Measurements from ENCODE around the gene ST8SIA2. TPM values are rescaled to one million over a fixed set of nuclear protein-coding genes. Genes with fewer than 3 reads are reported as not detected.

ST8SIA2 gene
- total RNA-seq, 2 experiments from 2014 or later = not detected

GRCh38 chr15:92400980-92401787 is 7.5 kb downstream of the ST8SIA2 start:
- Mint-ChIP-seq H3K9me3 (no peaks in the 10 kb centered on the region), H3K4me3 (no peak overlapping the region), H3K27ac (no peak overlapping the region), H3K4me1 (ENCODE audit: low read depth) (no peaks in the 10 kb centered on the region), H3K27me3 (peaks cover 7% of the 10 kb centered on the region), H3K36me3 (no peaks in the 10 kb centered on the region)
- CTCF ChIA-PET = no interaction called here
- DNase-seq = no peak
- POLR2A ChIA-PET = no interaction called here
- intact Hi-C loops (cut with micrococcal nuclease) = no loop called here

- no peak overlapping the region for H3K4me3 Mint-ChIP-seq
- ChIA-PET CTCF (no interaction called here), POLR2A (no interaction called here)
- H3K27me3 Mint-ChIP-seq = peaks cover 3% of the 10 kb centered on the region
- H3K27ac Mint-ChIP-seq = no peak overlapping the region
- H3K4me1 Mint-ChIP-seq (ENCODE audit: low read depth) = no peaks in the 10 kb centered on the region
- intact Hi-C loops (cut with micrococcal nuclease) = no loop called here
- no peaks in the 10 kb centered on the region for H3K9me3 Mint-ChIP-seq
- no peak for DNase-seq
- no peaks in the 10 kb centered on the region for H3K36me3 Mint-ChIP-seq
Measured at GRCh38 chr15:92402751-92403150, 9.1 kb downstream of the ST8SIA2 start.

GRCh38 chr15:92405942-92406341 is 12.3 kb downstream of the ST8SIA2 start:
- intact Hi-C loops (cut with micrococcal nuclease) = no loop called here
- no peak for DNase-seq
- no peaks in the 10 kb centered on the region for H3K4me1 Mint-ChIP-seq (ENCODE audit: low read depth)
- H3K27ac Mint-ChIP-seq = no peak overlapping the region
- H3K4me3 Mint-ChIP-seq = no peak overlapping the region
- CTCF ChIA-PET = no interaction called here
- H3K27me3 Mint-ChIP-seq = peaks cover 8% of the 10 kb centered on the region
- H3K36me3 Mint-ChIP-seq = no peaks in the 10 kb centered on the region
- H3K9me3 Mint-ChIP-seq = no peaks in the 10 kb centered on the region
- POLR2A ChIA-PET = no interaction called here

- ChIA-PET POLR2A (no interaction called here), CTCF (no interaction called here)
- H3K27ac Mint-ChIP-seq = no peak overlapping the region
- peaks cover 8% of the 10 kb centered on the region for H3K27me3 Mint-ChIP-seq
- DNase-seq = no peak
- no peaks in the 10 kb centered on the region for H3K36me3 Mint-ChIP-seq
- H3K4me1 Mint-ChIP-seq (ENCODE audit: low read depth) = no peaks in the 10 kb centered on the region
- intact Hi-C loops (cut with micrococcal nuclease) = no loop called here
- H3K9me3 Mint-ChIP-seq = no peaks in the 10 kb centered on the region
- no peak overlapping the region for H3K4me3 Mint-ChIP-seq
Measured at GRCh38 chr15:92407321-92407720, 13.6 kb downstream of the ST8SIA2 start.

GRCh38 chr15:92407916-92408315 is 14.2 kb downstream of the ST8SIA2 start:
- no peaks in the 10 kb centered on the region for H3K9me3 Mint-ChIP-seq
- peaks cover 8% of the 10 kb centered on the region for H3K27me3 Mint-ChIP-seq
- H3K36me3 Mint-ChIP-seq = no peaks in the 10 kb centered on the region
- POLR2A ChIA-PET = no interaction called here
- intact Hi-C loops (cut with micrococcal nuclease) = no loop called here
- CTCF ChIA-PET = no interaction called here
- H3K4me1 Mint-ChIP-seq (ENCODE audit: low read depth) = no peaks in the 10 kb centered on the region
- no peak overlapping the region for H3K4me3 Mint-ChIP-seq
- H3K27ac Mint-ChIP-seq = no peak overlapping the region
- DNase-seq = no peak

GRCh38 chr15:92409006-92409405 is 15.3 kb downstream of the ST8SIA2 start:
- intact Hi-C loops (cut with micrococcal nuclease) = no loop called here
- H3K27ac Mint-ChIP-seq = no peak overlapping the region
- ChIA-PET CTCF (no interaction called here), POLR2A (no interaction called here)
- DNase-seq = no peak
- no peaks in the 10 kb centered on the region for H3K4me1 Mint-ChIP-seq (ENCODE audit: low read depth)
- no peaks in the 10 kb centered on the region for H3K9me3 Mint-ChIP-seq
- H3K36me3 Mint-ChIP-seq = no peaks in the 10 kb centered on the region
- H3K4me3 Mint-ChIP-seq = no peak overlapping the region
- peaks cover 6% of the 10 kb centered on the region for H3K27me3 Mint-ChIP-seq

GRCh38 chr15:92409521-92409920 is 15.8 kb downstream of the ST8SIA2 start:
- H3K4me3 Mint-ChIP-seq = no peak overlapping the region
- no peaks in the 10 kb centered on the region for H3K4me1 Mint-ChIP-seq (ENCODE audit: low read depth)
- H3K9me3 Mint-ChIP-seq = no peaks in the 10 kb centered on the region
- ChIA-PET POLR2A (no interaction called here), CTCF (interaction anchor here (1.2 kb wide), 1 partner anchor 18 kb away, joined by 3 read pairs; no protein-coding TSS in a partner anchor)
- DNase-seq = no peak
- no peak overlapping the region for H3K27ac Mint-ChIP-seq
- intact Hi-C loops (cut with micrococcal nuclease) = no loop called here
- H3K36me3 Mint-ChIP-seq = no peaks in the 10 kb centered on the region
- peaks cover 10% of the 10 kb centered on the region for H3K27me3 Mint-ChIP-seq

GRCh38 chr15:92410537-92410936 is 16.9 kb downstream of the ST8SIA2 start:
- intact Hi-C loops (cut with micrococcal nuclease) = no loop called here
- H3K4me3 Mint-ChIP-seq = no peak overlapping the region

GRCh38 chr15:92411256-92411655 is 17.6 kb downstream of the ST8SIA2 start:
- H3K27me3 Mint-ChIP-seq = peaks cover 15% of the 10 kb centered on the region
- intact Hi-C loops (cut with micrococcal nuclease) = no loop called here
- H3K4me3 Mint-ChIP-seq = no peak overlapping the region
- no peak overlapping the region for H3K27ac Mint-ChIP-seq
- DNase-seq = no peak
- H3K4me1 Mint-ChIP-seq (ENCODE audit: low read depth) = no peaks in the 10 kb centered on the region
- no peaks in the 10 kb centered on the region for H3K9me3 Mint-ChIP-seq
- CTCF ChIA-PET = no interaction called here
- POLR2A ChIA-PET = no interaction called here
- H3K36me3 Mint-ChIP-seq = no peaks in the 10 kb centered on the region

More at GRCh38 chr15:92410537-92410936, 16.9 kb downstream of the ST8SIA2 start:
- DNase-seq = no peak
- Mint-ChIP-seq H3K9me3 (no peaks in the 10 kb centered on the region), H3K4me1 (ENCODE audit: low read depth) (no peaks in the 10 kb centered on the region), H3K27me3 (peaks cover 10% of the 10 kb centered on the region), H3K27ac (no peak overlapping the region), H3K36me3 (no peaks in the 10 kb centered on the region)
- CTCF ChIA-PET = interaction anchor here (1.2 kb wide), 1 partner anchor 19 kb away, joined by 3 read pairs; no protein-coding TSS in a partner anchor
- POLR2A ChIA-PET = no interaction called here

GRCh38 chr15:92413510-92413909 is 19.8 kb downstream of the ST8SIA2 start:
- no peaks in the 10 kb centered on the region for H3K9me3 Mint-ChIP-seq
- CTCF ChIA-PET = no interaction called here
- no peak overlapping the region for H3K27ac Mint-ChIP-seq
- intact Hi-C loops (cut with micrococcal nuclease) = no loop called here
- no peaks in the 10 kb centered on the region for H3K4me1 Mint-ChIP-seq (ENCODE audit: low read depth)
- no peaks in the 10 kb centered on the region for H3K36me3 Mint-ChIP-seq
- peaks cover 15% of the 10 kb centered on the region for H3K27me3 Mint-ChIP-seq
- DNase-seq = no peak
- H3K4me3 Mint-ChIP-seq = no peak overlapping the region
- POLR2A ChIA-PET = no interaction called here

GRCh38 chr15:92415639-92416297 is 22.1 kb downstream of the ST8SIA2 start:
- POLR2A ChIA-PET = no interaction called here
- Mint-ChIP-seq H3K4me1 (ENCODE audit: low read depth) (no peaks in the 10 kb centered on the region), H3K27me3 (peaks cover 10% of the 10 kb centered on the region), H3K27ac (no peak overlapping the region), H3K9me3 (no peaks in the 10 kb centered on the region), H3K36me3 (no peaks in the 10 kb centered on the region), H3K4me3 (no peak overlapping the region)
- intact Hi-C loops (cut with micrococcal nuclease) = no loop called here
- CTCF ChIA-PET = no interaction called here
- DNase-seq = no peak

GRCh38 chr15:92416557-92416956 is 22.9 kb downstream of the ST8SIA2 start:
- no peaks in the 10 kb centered on the region for H3K9me3 Mint-ChIP-seq

GRCh38 chr15:92417716-92418115 is 24.0 kb downstream of the ST8SIA2 start:
- ChIA-PET CTCF (no interaction called here), POLR2A (no interaction called here)
- no peaks in the 10 kb centered on the region for H3K4me1 Mint-ChIP-seq (ENCODE audit: low read depth)
- H3K36me3 Mint-ChIP-seq = no peaks in the 10 kb centered on the region
- intact Hi-C loops (cut with micrococcal nuclease) = no loop called here
- DNase-seq = no peak
- peaks cover 10% of the 10 kb centered on the region for H3K27me3 Mint-ChIP-seq
- H3K9me3 Mint-ChIP-seq = no peaks in the 10 kb centered on the region
- no peak overlapping the region for H3K27ac Mint-ChIP-seq
- H3K4me3 Mint-ChIP-seq = no peak overlapping the region

More at GRCh38 chr15:92416557-92416956, 22.9 kb downstream of the ST8SIA2 start:
- H3K36me3 Mint-ChIP-seq = no peaks in the 10 kb centered on the region
- H3K4me3 Mint-ChIP-seq = no peak overlapping the region
- H3K27me3 Mint-ChIP-seq = peaks cover 10% of the 10 kb centered on the region
- CTCF ChIA-PET = no interaction called here
- no peaks in the 10 kb centered on the region for H3K4me1 Mint-ChIP-seq (ENCODE audit: low read depth)
- H3K27ac Mint-ChIP-seq = no peak overlapping the region
- intact Hi-C loops (cut with micrococcal nuclease) = no loop called here
- POLR2A ChIA-PET = no interaction called here
- DNase-seq = no peak
